Right ventricle myocardium inferior (tissue), 1 donor: ENCODE measurements around the gene GSTM3. TPM values are rescaled to one million over a fixed set of nuclear protein-coding genes. Genes with fewer than 3 reads are reported as not detected.
"Not testable (repeated sequence)": the region's sequence is repeated elsewhere in the genome, so short reads cannot be mapped to it uniquely, and the experiment has no call there.

ENCODE experiments used
- ATAC-seq: fragments of 200-7000 bp; cut with Tn5 transposase; one replicate; pipeline ENCODE4 v1.9.1; 2020; ENCODE audit warnings: mild to moderate bottlenecking, moderate library complexity
- DNase-seq: peaks from one replicate; pipeline ENCODE4 v3.0.0; 2021; ENCODE audit errors: missing footprints
- intact Hi-C: fragments of 100-400 bp; cut with DNase I; formaldehyde crosslinking; loops from one replicate; pipeline ENCODE4 v1.11.0; 2022
- total RNA-seq: library from RNA; stranded (reverse); fragmentation: NEBNext Ultra II Directional; extraction: Animal tissue kit (Norgen Biotek cat#: 25700); gene quantifications from one replicate; pipeline ENCODE4 v1.2.1, GENCODE V29; 2021
- donor health status: DM: no; HTN: yes; CAD: no; lungs with severe emphysema.

GSTM3 gene
- total RNA-seq, 1 donor from 2014 or later = 121 TPM

DNA sequence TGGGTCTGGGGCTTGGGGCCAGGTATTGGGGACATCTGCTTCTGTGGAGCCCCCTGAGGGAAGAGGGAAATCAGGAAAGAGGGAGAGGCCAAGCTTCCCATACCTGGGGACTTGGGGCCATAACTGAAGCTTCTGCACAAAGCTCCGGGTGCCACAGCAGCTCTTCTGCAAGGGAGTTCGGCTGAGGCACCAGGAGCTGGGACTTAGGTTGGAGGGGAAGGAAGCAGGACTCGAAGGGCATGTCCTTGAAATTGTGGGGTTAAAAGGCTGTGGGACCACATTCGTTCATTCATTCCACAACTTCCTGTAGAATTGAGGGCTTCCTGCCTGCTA lies 24.6 kb upstream of the GSTM3 start:
- ATAC-seq (no peak), DNase-seq (no peak)
- intact Hi-C loops = loop anchor here (5.0 kb wide), 1 partner anchor 98 kb away; the partner anchor contains the start of gene GSTM2

DNA sequence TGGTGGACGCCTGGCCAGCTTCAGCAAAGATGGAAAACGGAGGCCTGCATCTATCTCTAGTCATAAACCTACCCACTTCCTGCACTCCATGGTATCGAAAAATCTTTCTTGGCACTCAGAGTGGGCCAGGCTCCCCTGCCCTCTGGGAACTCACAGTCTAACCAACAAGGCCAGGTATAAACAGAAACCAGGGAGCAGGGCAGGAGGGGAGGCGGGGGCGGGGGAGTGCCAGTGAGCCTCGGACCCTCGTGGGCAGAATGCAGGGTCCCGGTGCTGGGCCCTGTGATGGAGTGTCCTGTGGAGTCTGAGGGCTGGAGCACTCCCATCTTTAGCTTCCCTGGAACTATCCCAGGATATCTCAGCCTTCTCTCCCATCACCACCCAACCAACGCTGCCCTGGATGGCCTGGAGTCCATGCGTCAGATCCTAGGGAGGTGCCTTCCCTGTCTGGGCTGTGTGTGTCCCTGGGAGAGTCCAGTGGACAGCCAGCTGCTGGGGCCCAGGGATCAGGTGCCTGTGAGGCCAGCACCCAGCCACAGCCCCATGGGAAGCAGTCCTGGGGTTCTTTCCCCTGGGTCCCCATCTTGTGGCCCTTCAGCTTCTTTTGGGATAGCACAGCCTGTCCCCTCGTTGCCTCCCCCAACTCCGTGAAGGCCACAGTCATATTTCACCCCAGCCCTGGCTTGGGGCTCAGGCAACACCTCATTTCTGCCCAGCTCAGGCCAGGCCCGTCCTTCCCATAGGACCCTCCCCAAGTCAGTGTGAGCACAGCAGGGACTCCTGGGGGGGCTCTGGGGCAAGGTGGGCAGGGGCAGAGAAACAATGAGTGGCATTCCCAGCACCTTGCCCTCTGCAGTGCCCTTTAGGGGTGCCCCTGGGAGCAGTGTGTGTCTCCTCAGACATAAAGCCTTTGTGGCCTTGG lies 24.0 kb upstream of the GSTM3 start:
- ATAC-seq (no peak), DNase-seq (peak; percentile 34)
- intact Hi-C loops = loop anchor here (5.0 kb wide), 1 partner anchor 98 kb away; the partner anchor contains the start of gene GSTM2

DNA sequence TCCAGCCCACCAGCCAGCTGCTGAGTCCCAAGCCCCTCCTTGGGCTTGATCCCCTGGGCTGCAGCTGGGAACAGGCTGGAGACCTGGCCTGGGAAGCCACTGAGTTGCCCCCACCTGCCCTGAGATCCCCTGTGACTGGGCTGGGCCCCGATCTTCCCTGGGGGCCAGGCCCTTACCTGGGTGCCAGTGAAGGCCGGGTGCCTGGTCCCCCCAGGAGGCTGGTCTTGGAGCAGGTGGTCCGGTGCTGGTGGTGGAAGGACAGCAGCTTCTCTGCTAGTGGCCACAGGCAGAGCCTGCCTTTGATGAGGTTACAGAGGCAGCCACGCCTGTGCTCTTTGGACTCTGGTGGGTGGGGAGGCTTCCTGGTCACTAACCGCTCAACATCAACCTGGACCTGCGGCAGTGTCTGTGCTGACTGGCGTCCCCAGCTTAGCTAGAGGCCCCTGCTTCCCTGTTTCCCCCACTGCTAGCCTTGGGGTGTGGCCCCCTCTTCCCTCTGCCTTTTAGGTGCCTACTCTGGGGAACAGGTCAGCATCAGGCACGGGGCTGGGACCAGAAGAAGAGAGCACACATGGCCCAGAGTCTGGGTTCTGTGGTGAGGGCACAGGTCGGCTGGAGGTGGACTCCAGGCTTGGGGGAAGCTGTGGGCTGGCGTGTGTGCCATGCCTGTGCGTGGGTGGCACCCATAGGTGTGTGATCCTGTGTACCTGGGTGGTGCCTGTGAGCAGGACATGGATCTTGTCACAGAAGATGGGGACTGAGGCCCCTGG lies 23.0 kb upstream of the GSTM3 start, which contains the start of gene EPS8L3:
Gene EPS8L3 (minus strand): TSS at position 278 of the 770 bp plus-strand sequence. CDS start 2,174 bp downstream, outside the sequence.
- peak; percentile 26 for DNase-seq
- intact Hi-C loops = no loop called here
- ATAC-seq = no peak

DNA sequence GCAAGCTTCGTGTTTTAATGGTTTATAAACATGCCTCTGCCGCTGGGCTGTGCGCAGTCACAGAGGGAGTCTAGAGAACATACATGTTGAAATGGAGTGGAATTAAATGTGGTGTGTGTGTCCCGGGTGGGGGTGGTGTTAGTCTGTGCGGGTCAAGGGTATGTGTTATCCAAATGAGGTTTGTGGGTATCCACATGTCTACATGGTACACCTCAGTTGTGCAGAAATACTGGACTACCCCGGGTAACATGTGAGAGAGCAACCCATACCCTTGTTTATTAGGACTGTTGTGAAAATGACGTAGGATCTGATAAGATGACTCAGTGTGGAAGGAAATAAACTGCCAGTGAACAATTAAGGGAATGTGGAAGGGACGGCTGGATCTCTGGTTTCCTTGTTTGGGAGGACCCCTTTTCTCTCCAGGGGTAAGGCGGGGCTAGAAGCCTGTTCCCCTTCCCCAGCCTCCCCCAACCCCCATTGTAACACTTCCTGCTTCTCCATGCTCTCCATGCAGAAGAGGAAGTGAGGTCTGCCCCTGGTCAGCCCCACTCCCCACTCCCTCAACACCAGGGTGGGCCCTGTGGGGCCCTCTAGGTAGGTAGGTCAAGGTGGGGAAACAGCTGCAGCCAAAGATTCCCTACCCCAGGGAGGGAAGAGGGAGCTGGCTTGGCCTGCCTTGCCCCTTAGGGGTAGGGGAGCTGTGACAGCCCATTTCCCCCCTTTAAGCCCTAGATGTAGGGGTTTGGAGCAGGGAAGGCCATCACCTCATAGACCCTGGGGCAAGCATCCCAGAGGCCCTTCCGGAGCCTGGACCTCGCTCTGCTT lies 22.2 kb upstream of the GSTM3 start:
- ATAC-seq = no peak
- intact Hi-C loops = no loop called here
- peak; percentile 52 for DNase-seq

DNA sequence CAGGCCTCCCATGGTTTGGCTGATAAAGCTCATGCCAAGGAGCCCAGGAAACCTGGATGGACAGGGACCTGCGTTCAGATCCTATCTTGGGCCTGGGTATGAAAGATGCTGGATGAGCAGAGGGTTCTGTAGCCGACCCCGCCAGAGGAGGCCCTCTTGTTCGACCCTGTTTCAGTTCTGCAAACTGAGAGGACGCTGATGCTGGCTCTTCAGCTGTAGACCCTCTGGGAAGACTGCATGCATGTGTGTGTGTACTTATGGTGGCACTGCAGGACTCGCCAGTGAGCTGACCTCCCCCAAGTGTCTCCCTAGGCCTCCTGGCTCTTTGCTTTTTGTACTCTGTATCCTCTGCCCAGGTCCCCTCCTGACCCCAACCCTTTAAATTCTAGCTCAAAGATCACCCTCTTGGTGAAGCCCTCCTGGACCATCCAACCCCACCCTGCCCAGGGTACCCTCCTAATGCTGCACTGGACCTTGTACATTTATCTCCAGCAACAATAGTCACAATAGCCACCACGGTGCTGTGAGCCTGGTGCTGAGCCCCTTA lies 21.3 kb upstream of the GSTM3 start:
- intact Hi-C loops = no loop called here
- ATAC-seq (no peak), DNase-seq (no peak)

DNA sequence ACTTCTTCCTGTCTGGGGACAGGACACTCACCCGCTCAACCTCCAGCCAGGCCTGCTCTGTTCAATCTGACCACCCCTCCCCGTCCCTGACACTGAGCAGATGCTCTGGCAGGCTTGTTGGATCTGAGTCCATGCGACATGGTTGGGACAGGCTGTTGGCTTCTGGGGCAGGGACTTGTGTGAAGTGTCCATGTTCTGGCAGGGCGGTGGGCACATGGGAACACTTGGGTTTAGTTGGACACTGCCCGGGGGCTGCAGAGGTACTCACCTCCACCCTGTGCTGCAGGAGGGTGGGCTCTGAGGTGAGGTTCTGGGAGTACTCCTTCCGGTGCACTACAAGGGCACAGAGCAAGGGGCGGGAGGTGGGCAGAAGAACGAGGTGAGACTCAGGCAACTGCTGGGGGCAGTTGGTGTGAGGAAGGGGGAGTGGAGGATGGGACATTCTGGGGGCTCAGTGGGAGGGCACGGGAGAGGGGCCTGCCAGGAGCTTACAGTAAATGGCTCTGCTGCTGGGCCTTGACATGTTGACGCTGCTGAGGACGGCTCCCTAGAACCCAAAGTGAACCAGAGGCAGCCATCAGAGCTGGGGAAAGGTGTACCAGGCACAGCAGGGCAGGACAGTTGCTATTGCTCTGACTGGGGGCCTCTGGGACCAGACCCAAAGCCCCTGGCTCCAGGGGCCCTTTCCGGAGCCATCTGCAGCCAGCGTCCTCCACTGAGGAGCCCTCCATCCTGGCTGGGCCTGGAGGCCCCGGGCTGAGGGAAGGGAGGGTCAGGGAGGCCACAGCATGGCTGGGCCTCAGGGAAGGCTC lies 20.6 kb upstream of the GSTM3 start:
- intact Hi-C loops = no loop called here
- ATAC-seq = peak; percentile 62
- peak; percentile 69 for DNase-seq

DNA sequence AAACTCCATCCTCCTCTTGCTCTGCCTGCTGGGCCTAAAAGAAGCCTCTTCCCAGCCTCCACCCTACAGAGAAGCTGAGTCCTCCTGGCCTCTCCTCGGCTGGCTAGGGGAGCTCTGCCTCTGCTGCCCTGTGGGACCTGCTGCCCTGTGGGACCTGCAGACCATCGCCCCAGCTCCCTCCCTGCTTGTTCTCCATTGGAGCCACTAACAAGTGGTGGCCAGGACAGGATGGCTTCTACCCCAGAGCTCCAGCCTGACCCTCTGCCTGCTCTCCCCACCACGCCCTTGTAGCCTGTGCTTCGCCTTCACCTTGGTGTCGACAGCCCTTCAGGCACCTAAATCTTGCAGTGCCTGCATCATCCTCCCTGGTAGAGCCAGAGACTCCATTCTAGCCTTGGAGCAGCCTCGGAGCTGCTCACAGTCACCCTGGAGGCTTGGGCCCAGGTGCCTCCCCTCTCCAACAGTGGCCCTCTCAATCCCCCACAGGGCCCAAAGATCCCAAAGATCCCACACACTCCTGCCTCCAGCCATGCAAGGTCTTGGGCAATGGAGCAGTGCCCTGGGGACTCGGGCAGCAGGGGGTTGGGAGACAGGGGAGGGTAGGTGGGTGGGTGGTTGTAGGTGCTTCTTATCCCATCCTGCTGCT lies 19.9 kb upstream of the GSTM3 start:
- DNase-seq = no peak
- ATAC-seq = no peak
- intact Hi-C loops = no loop called here

DNA sequence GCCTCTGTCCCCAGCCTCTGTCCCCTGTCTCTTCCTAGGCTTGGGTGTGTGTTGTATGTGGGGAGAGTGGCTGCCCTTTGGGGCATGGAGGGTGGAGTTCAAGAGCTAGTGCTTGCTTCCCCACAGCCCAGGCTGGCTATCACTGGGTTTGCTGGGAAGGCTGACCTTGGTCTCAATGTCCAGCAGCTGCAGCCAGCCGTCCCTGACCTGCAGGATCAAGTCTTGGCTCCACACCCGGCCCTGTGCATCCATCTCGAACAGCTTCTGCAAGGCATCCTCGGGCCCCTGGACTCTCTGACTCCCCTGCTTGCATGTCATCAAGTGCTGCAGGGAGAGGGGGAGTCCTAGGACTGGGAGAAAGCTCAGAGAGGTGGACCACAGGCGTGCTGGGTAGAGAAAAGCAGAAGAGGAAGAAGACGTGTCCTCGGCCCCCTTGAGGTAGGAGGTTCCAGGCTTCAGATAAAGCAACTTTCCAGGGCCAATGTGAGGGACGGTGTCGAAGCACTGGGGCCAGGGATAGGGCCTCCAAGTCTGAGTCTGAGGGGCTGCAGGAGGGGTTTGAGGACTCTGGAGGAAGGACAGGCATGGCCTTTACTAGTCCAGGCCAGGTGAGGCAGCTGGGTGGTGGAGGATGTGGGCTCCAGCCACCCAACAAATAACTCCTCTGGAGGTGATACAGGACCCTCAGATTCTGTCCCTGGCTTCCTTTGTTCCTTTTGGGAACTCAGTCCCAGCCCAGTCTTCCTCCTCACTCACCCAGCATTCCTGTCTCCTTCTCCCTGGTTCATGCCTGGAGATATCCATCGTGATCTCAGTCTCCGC lies 18.9 kb upstream of the GSTM3 start:
- intact Hi-C loops = no loop called here
- ATAC-seq = no peak
- peak; percentile 61 for DNase-seq

DNA sequence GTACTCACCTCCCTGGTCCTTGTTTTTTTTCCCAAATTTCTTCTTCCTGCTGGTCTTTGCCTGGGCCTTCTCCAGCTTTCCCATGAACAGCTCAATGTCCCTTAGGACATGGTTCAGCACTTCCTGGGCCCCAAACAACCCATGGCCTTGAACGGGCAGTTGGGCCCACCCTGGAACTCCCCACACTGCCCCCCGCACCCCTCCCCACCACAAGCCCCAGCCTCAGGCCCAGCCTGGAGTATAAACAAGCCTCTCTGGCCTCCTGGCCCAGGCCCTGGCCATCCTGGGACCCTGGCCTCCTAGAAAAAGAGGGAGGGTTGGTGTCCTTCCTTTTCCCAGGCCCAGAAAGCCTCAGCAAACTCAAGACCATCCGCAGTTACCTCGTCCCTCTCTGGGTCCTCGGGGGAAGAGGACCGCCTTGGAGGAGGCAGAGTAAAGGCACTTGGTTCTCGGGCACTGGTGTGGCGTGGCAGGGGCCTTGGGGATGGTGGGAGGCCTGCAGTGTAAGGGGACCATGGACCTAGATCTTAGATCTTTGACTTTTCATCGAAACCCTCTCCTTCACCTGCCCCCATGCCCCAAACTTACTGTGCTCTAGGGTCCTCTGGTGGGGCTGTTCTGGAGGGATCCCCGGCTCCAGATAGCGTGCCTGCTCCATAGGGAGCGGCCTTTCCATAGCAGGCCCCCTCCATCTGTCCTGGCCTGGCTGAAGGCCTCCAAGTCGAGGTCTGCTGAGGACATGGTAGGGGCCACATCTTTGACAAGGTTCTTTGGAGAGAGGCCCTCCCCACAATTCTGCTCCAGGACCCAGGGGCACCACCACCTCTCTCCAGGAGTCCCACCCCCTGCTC lies 17.3 kb upstream of the GSTM3 start:
- intact Hi-C loops = no loop called here
- DNase-seq (no peak), ATAC-seq (no peak)

DNA sequence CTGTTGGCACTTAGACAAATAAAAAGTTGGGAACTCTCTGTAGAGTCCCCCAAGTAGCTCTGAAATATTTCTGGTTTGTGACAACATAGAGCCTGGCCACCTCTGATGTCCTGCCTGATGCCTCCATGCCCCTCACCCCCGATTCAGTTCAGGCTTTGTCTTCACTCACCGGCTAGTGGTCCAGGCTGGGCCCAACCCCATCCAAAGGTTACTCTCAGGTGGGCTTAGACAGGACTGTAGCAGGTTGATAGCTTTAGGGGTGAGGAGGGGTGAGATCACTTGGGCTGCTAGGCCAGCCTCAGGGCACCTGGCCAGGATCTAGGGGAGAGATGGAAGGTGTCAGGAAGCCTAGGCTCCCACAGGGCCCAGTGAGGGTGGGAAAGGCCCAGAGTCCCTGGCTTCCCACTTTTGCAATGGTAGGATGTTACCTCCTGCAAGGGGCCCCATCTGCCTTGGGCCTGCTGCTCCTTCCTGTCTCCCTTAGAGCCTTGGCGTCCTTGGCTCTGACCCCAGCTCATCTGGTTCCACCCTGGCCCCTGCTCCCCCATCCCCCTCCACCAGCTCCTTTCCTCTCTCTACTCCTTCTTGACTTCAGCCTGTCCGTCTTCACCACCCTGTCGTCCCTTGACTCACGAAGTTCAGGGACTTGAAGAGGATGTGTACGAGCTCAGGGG lies 16.1 kb upstream of the GSTM3 start:
- intact Hi-C loops = no loop called here
- no peak for DNase-seq

DNA sequence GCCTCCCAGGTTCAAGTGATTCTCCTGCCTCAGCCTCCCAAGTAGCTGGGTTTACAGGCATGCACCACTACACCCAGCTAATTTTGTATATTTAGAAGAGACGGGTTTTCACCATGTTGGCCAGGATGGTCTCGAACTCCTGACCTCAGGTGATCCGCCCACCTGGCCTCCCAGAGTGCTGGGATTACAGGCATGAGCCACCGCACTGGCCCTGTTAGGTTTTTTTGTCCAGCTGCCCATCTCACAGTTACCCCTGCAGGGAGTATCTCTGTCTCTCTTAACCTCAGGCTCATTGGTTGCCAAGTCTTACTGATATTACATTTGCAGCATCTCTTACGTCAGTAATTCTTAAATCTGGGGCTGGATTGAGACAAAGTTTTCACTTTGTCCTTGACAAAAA lies 15.5 kb upstream of the GSTM3 start:
- DNase-seq, ATAC-seq, intact Hi-C loops: not testable (repeated sequence)

More for the DNA sequence above, 16.1 kb upstream of the GSTM3 start:
- no peak for ATAC-seq

DNA sequence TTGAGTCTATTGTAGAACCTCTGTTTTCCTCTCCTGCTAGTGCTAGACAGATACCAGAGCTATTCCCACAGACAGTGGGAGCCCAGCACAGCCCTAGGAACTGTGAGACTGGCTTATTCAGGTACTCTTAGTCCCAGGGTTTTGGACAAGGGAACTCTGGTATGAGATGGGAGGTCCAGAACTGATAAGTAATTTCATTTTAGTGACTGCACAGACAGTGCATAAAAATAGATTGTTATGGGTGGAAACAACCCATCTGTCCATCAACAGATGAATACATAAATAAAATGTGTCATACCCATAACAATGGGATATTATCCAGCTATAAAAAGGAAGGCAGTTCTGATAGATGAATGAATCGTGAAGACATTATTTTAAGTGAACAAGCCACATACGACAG lies 13.9 kb upstream of the GSTM3 start:
- intact Hi-C loops = no loop called here
- DNase-seq (no peak), ATAC-seq (peak; percentile 75)

DNA sequence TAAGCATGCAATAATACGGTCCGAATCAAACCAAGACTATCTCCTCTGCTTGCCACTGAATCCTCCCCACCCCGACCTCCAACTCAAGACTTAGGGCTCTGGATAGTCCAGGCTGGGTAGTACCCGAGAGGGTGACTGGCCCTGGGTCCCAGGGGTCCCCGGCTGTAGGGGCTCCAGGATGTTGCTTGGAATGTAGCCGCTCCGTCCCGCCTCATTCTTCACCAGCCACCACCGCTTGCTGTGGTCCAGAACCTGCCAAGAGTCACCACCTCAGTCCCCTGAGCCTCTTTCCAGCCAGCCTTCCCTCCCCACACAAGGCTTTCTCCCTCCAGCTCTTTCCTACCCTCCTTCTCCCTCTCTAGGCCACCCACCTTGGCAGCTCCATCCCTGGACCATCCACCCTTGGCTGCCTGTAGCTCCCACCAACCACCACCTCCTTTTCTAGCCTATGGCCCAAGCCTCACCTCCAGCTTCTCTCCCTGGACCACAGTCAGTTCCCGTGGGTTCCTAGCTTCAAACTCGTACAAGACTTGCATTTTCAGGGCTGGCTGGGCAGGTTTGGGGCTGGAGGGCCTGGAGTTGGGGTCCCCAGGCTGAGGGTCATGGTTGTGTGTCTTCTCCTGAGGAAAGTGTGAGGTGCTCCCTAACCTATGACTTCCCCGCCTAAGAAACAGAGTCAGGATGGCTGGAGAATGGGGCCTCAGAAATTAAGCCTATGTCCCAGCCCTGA lies 10.9 kb upstream of the GSTM3 start:
- ATAC-seq = no peak
- peak; percentile 34 for DNase-seq
- intact Hi-C loops = no loop called here

DNA sequence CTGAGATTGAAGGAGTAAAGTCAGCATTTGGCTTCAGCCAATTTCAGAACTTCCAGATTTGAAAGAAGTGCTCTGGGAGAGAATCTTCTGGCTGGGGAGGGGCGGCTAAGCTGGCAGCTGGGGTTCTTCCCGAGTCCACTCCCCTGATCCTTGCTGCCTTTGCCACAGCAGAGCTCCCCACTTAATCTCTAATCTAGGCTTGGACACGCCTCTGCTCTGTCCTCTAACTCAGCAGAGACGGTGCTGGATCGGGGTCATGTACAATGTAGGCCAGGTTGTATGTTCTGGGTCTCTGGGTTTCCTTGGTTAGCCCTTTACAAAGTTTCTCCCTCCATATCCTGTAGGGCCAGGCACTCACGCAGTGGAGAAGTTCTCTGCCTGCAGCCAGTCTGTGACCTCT lies 10.1 kb upstream of the GSTM3 start:
- ATAC-seq (peak; percentile 20), DNase-seq (no peak)
- intact Hi-C loops = no loop called here
